Body of pancreas (tissue), 4 donors: ENCODE measurements around the gene RAD51B. TPM values are rescaled to one million over a fixed set of nuclear protein-coding genes. Genes with fewer than 3 reads are reported as not detected.

Source experiments
- ATAC-seq: fragments of 150-250 bp; one replicate; pipeline ENCODE4 v1.9.1; 2016
- DNase-seq, 4 donors: peaks; one replicate each; pipeline ENCODE4 v3.0.0-alpha.2; 2019
- H3K27ac ChIP-seq, 4 donors: fragments of 200-600 bp; sonication (generic); 1 replicate in 3 of 4; 2 replicates in 1 of 4; pipeline versions ENCODE4 v1.5.1 to v1.6.1; 2016 to 2019; ENCODE audit warnings: mild to moderate bottlenecking in 1 of 4, mixed read lengths in 1 of 4, moderate library complexity in 1 of 4
- H3K27me3 ChIP-seq, 2 donors: fragments of 200-600 bp; sonication (generic); one replicate each; pipeline ENCODE4 v1.6.0; 2016; ENCODE audit warnings: mild to moderate bottlenecking in 1 of 2
- H3K36me3 ChIP-seq, 2 donors: fragments of 200-600 bp; sonication (generic); replicated peaks in 1 of 2; 2 replicates each; pipeline ENCODE4 v1.5.1; 2016; ENCODE audit warnings: low read depth in 2 of 2; ENCODE audit not compliant: insufficient read depth in 1 of 2
- H3K4me1 ChIP-seq: fragments of 200-600 bp; sonication (generic); one replicate; pipeline ENCODE4 v1.6.0; 2016
- H3K4me3 ChIP-seq, 2 donors: fragments of 200-600 bp; sonication (generic); 1 replicate in 1 of 2; 2 replicates in 1 of 2; pipeline ENCODE4 v1.5.1; 2016 to 2019
- H3K9me3 ChIP-seq, 3 donors: fragments of 200-600 bp; sonication (generic); 1 replicate in 2 of 3; 2 replicates in 1 of 3; pipeline ENCODE4 v1.5.1; 2016
- CTCF ChIP-seq, 7 experiments: fragments of 450-650 bp in 4 of 7; fragments of 200-600 bp in 3 of 7; sonication (generic) in 3 of 7; IDR thresholded peaks; one replicate each; pipeline ENCODE4 v1.5.1; 2016 to 2019; ENCODE audit warnings: antibody characterized with exemption in 7 of 7
- POLR2A ChIP-seq, 3 donors: fragments of 450-650 bp; IDR thresholded peaks; one replicate each; pipeline ENCODE4 v1.6.1; 2016; ENCODE audit warnings: antibody characterized with exemption in 3 of 3, mild to moderate bottlenecking in 2 of 3
- WGBS, 2 donors: methylation state at CpG; one replicate each; pipeline ENCODE4 v1.1.5; 2017; 5-methylcytosine and 5-hydroxymethylcytosine counted together
- intact Hi-C: fragments of 100-400 bp; cut with DNase I; formaldehyde crosslinking; loops from one replicate; pipeline ENCODE4 v1.15.1; 2023
- total RNA-seq, 2 donors: library from RNA; depleted of rRNA; stranded (reverse); fragments of >200 nt; gene quantifications; one replicate each; pipeline ENCODE4 v1.1.0, GENCODE V29; 2016

RAD51B gene
- total RNA-seq, 2 donors from 2014 or later, result 12.2 to 29.6 TPM

GRCh38 chr14:68663385-68664076 is 844.0 kb downstream of the RAD51B start:
- DNase-seq (peak in 1 of 4 donors; percentile 2), ATAC-seq (no peak)
- intact Hi-C loops, result no loop called here
- WGBS, 2 donors, result 81 to 93% methylated on average over 9 of the region's 9 CpGs
- no peak overlapping the region for H3K4me3 ChIP-seq
- no peaks in the 10 kb centered on the region for H3K36me3 ChIP-seq
- no peak for TF ChIP-seq POLR2A (IDR thresholded peaks at IDR 0.05)
- no peaks in the 10 kb centered on the region for H3K27me3 ChIP-seq
- H3K27ac ChIP-seq, result no peak overlapping the region
- no peaks in the 10 kb centered on the region for H3K9me3 ChIP-seq
- peaks cover 21% of the 10 kb centered on the region for H3K4me1 ChIP-seq

GRCh38 chr14:68664225-68664681 is 844.7 kb downstream of the RAD51B start:
- H3K9me3 ChIP-seq, result no peaks in the 10 kb centered on the region
- no peaks in the 10 kb centered on the region for H3K36me3 ChIP-seq
- 73 to 76% methylated on average over 4 of the region's 4 CpGs for WGBS, 2 donors
- intact Hi-C loops, result no loop called here
- H3K27me3 ChIP-seq, result no peaks in the 10 kb centered on the region
- TF ChIP-seq CTCF (IDR thresholded peaks at IDR 0.05) (no peak), POLR2A (IDR thresholded peaks at IDR 0.05) (no peak)
- no peak overlapping the region for H3K4me3 ChIP-seq
- H3K27ac ChIP-seq, result no peak overlapping the region
- H3K4me1 ChIP-seq, result peaks cover 22% of the 10 kb centered on the region
- peak in 1 of 4 donors; percentile 2 for DNase-seq
- no peak for ATAC-seq

GRCh38 chr14:68665131-68665530 is 845.6 kb downstream of the RAD51B start:
- ATAC-seq (no peak), DNase-seq (no peak)
- intact Hi-C loops, result no loop called here
- H3K4me1 ChIP-seq, result peaks cover 28% of the 10 kb centered on the region
- H3K27me3 ChIP-seq, result no peaks in the 10 kb centered on the region
- H3K27ac ChIP-seq, result no peak overlapping the region
- no peaks in the 10 kb centered on the region for H3K36me3 ChIP-seq
- TF ChIP-seq CTCF (IDR thresholded peaks at IDR 0.05) (no peak), POLR2A (IDR thresholded peaks at IDR 0.05) (no peak)
- H3K4me3 ChIP-seq, result no peak overlapping the region
- no peaks in the 10 kb centered on the region for H3K9me3 ChIP-seq
- WGBS, 2 donors, result 76 to 85% methylated on average over 4 of the region's 4 CpGs

- peaks cover 35% of the 10 kb centered on the region for H3K4me1 ChIP-seq
- no peak overlapping the region for H3K27ac ChIP-seq
- H3K27me3 ChIP-seq, result no peaks in the 10 kb centered on the region
- no peaks in the 10 kb centered on the region for H3K9me3 ChIP-seq
- DNase-seq (no peak), ATAC-seq (no peak)
- intact Hi-C loops, result no loop called here
- no peaks in the 10 kb centered on the region for H3K36me3 ChIP-seq
- no peak overlapping the region for H3K4me3 ChIP-seq
- no peak for TF ChIP-seq CTCF (IDR thresholded peaks at IDR 0.05)
- no peak for TF ChIP-seq POLR2A (IDR thresholded peaks at IDR 0.05)
Observed at GRCh38 chr14:68665792-68666204, 846.2 kb downstream of the RAD51B start.

GRCh38 chr14:68666236-68666635 is 846.7 kb downstream of the RAD51B start:
- H3K27ac ChIP-seq, result peak overlapping the region in 1 of 4 donors; percentile 50
- ATAC-seq (no peak), DNase-seq (peak in 1 of 4 donors; percentile 1)
- TF ChIP-seq POLR2A (IDR thresholded peaks at IDR 0.05) (no peak), CTCF (IDR thresholded peaks at IDR 0.05) (no peak)
- H3K9me3 ChIP-seq, result no peaks in the 10 kb centered on the region
- H3K27me3 ChIP-seq, result no peaks in the 10 kb centered on the region
- no peaks in the 10 kb centered on the region for H3K36me3 ChIP-seq
- H3K4me1 ChIP-seq, result peaks cover 38% of the 10 kb centered on the region
- WGBS, 2 donors, result 60 to 81% methylated on average over 2 of the region's 2 CpGs
- intact Hi-C loops, result no loop called here
- no peak overlapping the region for H3K4me3 ChIP-seq
